ENCODE results near the gene ERRFI1.
"Not testable (repeated sequence)": the region's sequence is repeated elsewhere in the genome, so short reads cannot be mapped to it uniquely, and the experiment has no call there.

ERRFI1 gene, protein sequence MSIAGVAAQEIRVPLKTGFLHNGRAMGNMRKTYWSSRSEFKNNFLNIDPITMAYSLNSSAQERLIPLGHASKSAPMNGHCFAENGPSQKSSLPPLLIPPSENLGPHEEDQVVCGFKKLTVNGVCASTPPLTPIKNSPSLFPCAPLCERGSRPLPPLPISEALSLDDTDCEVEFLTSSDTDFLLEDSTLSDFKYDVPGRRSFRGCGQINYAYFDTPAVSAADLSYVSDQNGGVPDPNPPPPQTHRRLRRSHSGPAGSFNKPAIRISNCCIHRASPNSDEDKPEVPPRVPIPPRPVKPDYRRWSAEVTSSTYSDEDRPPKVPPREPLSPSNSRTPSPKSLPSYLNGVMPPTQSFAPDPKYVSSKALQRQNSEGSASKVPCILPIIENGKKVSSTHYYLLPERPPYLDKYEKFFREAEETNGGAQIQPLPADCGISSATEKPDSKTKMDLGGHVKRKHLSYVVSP

DNA sequence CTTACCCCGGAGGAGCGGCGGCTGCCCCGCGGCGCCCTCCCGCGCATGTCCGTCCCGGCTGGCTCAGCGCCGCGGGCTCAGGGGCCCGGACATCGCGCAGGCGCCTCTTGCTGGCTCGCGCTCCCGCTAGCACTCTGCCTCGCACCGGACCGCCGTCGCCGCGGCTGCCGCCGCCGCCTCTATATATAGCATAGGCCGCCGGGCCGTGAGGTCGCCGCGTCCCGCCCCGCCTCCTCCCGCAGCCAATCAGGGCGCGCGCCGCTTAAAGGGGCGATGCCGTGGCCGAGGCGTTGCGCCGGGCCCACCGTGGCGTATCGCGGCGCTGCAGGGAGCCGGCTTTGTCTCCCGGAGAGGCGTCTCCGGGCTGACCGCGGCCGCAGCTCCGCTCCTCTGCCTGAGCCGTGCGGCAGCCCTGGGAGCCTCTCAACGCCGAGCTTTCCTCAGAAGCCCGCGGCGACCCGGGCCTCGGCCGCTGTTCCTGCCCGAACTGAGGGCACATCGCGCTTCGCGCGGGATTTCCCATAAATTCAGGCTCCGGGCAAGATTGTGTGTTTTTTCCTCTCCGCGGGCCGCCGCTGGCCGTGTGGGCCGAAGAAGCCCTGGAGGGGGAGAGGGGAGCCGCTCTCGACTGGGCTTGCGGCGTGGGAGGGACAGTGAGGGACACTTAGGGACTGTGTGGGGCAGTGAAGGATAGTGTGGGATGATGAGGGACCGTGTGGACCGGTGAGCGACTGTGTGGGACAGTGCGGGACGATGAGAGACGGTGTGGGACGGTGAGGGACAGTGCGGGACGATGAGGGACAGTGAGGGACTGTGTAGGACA is at the start of gene ERRFI1:
ERRFI1 (minus strand) TSS at position 157 of the 823 bp plus-strand sequence. CDS start 10,690 bp downstream, outside the sequence.
- Mint-ChIP-seq H3K4me3 (peak within 1 kb of the TSS; percentile 86), H3K27me3 (ENCODE audit: low read depth) (peaks cover 68% of the 10 kb centered on the region), H3K9me3 (no peaks in the 10 kb centered on the region), H3K27ac (peak within 1 kb of the TSS; percentile 32), H3K4me1 (ENCODE audit: low read depth) (peaks cover 10% of the 10 kb centered on the region), H3K36me3 (ENCODE audit: low read depth) (peaks cover 2% of the 10 kb centered on the region)

DNA sequence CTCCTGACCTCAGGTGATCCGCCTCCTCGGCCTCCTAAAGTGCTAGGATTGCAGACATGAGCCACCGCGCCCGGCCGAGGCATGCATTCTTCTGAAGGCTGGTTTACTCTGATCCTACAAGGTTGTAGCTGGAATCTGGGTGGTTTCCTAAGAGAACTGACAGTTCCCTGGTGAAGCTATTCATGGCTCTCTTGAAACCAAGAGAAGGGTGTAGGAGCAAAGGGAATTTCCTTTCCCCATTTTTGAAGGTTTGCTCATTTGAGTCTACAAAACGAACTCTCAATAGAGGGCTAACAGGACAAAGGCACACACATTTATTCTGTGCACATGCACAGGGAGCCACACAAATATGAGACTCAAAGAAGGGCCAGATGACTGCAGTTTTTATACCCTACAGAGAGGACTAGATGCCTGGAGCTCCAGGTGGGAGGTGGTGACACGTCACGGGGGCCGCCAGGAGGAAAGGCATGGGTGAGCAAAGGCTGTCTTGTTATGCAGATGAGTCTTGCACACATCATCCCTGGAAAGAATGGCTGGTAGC is 49.5 kb upstream of the ERRFI1 start:
- Mint-ChIP-seq H3K36me3 (ENCODE audit: low read depth) (no peaks in the 10 kb centered on the region), H3K27ac (no peak overlapping the region), H3K9me3 (no peaks in the 10 kb centered on the region), H3K27me3 (ENCODE audit: low read depth) (peaks cover 19% of the 10 kb centered on the region), H3K4me3 (no peak overlapping the region), H3K4me1 (ENCODE audit: low read depth) (no peaks in the 10 kb centered on the region)

DNA sequence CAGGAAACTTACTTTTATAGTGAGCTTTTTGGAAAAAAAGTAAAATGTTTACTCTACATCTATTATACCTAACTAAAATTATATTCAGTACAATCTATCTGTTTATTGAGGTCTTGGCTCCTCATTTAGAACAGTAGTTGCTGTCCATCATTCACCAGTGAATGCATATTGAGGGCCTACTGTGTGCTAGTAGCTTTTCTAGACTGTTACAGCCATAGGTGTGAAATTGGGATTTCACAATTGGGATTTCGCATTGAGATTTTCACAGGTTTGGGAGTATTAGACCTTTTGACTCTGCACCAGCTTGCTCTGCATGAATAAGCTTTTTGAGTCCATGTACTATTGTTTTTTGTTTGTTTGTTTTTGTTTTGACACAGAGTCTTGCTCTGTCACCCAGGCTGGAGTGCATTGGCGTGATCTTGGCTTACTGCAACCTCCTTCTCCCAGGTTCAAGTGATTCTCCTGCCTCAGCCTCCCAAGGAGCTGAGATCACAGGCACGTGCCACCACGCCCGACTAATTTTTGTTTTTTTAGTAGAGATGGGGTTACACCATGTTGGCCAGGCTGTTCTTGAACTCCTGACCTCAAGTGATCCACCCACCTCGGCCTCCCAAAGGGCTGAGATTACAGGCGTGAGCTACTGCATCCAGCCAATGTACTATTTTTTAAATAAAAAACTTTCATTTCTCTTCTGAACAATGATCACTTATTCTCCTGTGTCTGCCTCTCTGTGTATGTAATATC is 47.2 kb upstream of the ERRFI1 start:
- no peaks in the 10 kb centered on the region for H3K9me3 Mint-ChIP-seq
- peaks cover 16% of the 10 kb centered on the region for H3K27me3 Mint-ChIP-seq (ENCODE audit: low read depth)
- no peak overlapping the region for H3K4me3 Mint-ChIP-seq
- no peaks in the 10 kb centered on the region for H3K36me3 Mint-ChIP-seq (ENCODE audit: low read depth)
- no peaks in the 10 kb centered on the region for H3K4me1 Mint-ChIP-seq (ENCODE audit: low read depth)
- no peak overlapping the region for H3K27ac Mint-ChIP-seq

DNA sequence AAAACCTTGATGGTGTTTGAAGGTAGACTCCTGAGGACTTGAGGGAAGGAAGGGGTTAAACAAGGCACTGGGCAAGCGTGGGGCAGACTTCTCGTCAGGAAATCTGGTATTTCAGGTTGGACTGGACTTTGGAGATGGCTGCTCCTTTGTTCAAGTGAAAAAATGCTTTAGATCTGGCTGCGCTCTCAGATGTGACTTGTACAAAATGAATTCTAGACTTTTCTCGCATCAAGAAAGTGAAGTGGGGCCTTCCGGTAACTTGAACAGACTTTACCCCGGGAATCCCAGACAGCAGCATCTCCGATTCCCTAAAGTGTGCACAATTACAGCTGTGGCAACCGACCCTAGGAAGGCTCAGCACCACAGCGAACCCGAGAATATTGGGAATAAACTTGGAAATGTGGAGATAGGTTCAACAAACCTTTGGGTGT is 44.3 kb upstream of the ERRFI1 start:
- Mint-ChIP-seq H3K36me3 (ENCODE audit: low read depth) (no peaks in the 10 kb centered on the region), H3K4me1 (ENCODE audit: low read depth) (no peaks in the 10 kb centered on the region), H3K27ac (no peak overlapping the region), H3K27me3 (ENCODE audit: low read depth) (peaks cover 13% of the 10 kb centered on the region), H3K9me3 (no peaks in the 10 kb centered on the region), H3K4me3 (no peak overlapping the region)

DNA sequence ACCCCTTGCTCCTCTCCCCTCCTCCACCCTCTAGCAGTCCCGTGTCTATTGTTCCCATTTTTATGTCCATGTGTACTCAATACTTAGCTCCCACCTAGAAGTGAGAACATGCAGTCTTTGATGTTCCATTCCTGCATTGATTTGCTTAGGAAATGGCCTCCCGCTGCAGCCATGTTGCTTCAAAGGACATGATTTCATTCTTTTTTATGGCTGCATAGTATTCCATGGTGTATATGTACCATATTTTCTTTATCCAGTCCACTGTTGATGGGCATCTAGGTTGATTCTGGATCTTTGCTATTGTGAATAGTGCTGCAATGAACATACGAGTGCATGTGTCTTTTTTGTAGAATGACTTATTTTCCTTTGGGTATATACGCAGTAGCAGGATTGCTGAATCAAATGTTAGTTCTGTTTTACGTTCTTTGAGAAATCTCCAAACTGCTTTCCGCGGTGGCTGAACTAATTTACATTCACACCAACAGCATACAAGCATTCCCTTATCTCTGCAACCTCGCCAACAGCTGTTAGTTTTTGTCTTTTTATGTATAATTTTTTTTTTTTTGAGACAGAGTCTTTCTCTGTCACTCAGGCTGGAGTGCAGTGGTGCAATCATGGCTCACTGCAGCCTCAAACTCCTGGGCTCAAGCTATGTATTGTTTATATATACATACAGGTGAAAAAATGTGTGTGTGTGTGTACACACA is 43.7 kb upstream of the ERRFI1 start:
- peaks cover 13% of the 10 kb centered on the region for H3K27me3 Mint-ChIP-seq (ENCODE audit: low read depth)
- not testable (repeated sequence) for H3K4me3 Mint-ChIP-seq; H3K36me3 Mint-ChIP-seq (ENCODE audit: low read depth); H3K27ac Mint-ChIP-seq; H3K9me3 Mint-ChIP-seq; H3K4me1 Mint-ChIP-seq (ENCODE audit: low read depth)

DNA sequence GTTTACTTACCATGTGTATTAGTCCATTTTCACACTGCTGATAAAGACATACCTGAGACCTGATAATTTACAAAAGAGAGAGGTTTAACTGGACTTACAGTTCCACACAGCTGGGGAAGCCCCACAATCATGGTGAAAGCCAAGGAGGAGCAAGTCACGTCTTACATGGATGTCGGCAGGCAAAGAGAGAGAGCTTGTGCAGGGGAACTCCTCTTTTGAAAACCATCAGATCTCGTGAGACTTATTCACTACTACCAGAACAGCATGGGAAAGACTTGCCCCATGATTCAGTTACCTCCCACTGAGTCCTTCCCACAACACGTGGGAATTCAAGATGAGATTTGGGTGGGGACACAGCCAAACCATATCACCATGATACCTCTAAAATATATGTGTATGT is 39.3 kb upstream of the ERRFI1 start:
- H3K36me3 Mint-ChIP-seq (ENCODE audit: low read depth): no peaks in the 10 kb centered on the region
- H3K4me3 Mint-ChIP-seq: no peak overlapping the region
- H3K27ac Mint-ChIP-seq: no peak overlapping the region
- no peaks in the 10 kb centered on the region for H3K4me1 Mint-ChIP-seq (ENCODE audit: low read depth)
- peaks cover 7% of the 10 kb centered on the region for H3K27me3 Mint-ChIP-seq (ENCODE audit: low read depth)
- H3K9me3 Mint-ChIP-seq: no peaks in the 10 kb centered on the region

DNA sequence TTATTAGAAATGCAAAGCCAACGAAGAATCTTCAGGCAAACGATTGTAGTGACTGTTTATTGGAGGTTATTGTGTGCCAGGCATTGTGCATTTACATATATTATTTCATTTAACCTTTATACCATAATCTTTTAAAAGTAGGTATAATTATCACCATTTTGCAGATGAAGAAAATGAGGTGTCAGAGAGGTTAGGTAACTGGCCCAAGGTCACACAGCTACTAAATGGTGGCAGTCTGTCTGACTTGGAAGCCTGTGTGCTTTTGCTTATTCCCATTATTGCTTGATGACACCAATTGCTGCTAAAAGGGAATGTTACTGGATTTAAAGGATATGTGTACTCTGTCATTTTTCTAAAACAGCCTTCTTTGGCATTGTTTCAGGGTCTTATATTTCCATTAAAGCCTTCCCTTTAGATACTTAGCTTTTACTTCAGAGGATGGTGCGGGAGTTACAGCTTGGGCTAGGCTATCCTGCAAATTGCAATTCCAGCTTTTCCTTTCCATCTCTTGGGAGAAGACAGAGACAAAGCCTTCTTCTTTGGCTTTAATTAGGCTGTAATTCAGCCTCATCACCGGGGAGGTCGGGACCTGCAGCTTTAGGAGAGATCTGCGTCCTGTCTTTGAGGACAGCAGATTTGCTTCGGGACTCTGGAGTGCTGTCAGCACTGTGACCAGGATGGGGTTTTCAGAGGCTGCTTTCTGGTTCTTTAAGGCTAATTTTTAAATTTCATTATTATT is 37.4 kb upstream of the ERRFI1 start:
- peaks cover 6% of the 10 kb centered on the region for H3K27me3 Mint-ChIP-seq (ENCODE audit: low read depth)
- H3K27ac Mint-ChIP-seq: no peak overlapping the region
- H3K4me3 Mint-ChIP-seq: no peak overlapping the region
- H3K9me3 Mint-ChIP-seq: no peaks in the 10 kb centered on the region
- no peaks in the 10 kb centered on the region for H3K4me1 Mint-ChIP-seq (ENCODE audit: low read depth)
- H3K36me3 Mint-ChIP-seq (ENCODE audit: low read depth): no peaks in the 10 kb centered on the region

DNA sequence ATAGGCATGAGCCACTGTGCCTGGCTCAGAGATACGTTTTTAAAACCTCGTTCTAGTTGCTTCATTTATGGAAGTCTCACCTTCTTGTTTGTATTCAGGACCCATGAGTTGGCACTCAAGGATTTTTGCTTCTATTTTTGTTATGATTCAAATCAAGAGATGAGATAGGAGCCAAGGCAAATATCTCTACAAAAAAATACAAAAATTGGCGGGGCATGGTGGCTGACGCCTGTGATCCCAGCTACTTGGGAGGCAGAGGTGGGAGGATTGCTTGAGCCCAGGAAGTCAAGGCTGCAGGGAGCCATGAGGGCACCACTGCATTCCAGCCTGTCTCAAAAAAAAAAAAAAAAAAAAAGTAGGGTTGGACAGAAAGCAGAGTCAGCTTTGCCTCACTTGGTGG is 36.8 kb upstream of the ERRFI1 start:
- Mint-ChIP-seq H3K4me1 (ENCODE audit: low read depth) (no peaks in the 10 kb centered on the region), H3K4me3 (no peak overlapping the region), H3K27me3 (ENCODE audit: low read depth) (peaks cover 6% of the 10 kb centered on the region), H3K9me3 (no peaks in the 10 kb centered on the region), H3K27ac (no peak overlapping the region), H3K36me3 (ENCODE audit: low read depth) (no peaks in the 10 kb centered on the region)

DNA sequence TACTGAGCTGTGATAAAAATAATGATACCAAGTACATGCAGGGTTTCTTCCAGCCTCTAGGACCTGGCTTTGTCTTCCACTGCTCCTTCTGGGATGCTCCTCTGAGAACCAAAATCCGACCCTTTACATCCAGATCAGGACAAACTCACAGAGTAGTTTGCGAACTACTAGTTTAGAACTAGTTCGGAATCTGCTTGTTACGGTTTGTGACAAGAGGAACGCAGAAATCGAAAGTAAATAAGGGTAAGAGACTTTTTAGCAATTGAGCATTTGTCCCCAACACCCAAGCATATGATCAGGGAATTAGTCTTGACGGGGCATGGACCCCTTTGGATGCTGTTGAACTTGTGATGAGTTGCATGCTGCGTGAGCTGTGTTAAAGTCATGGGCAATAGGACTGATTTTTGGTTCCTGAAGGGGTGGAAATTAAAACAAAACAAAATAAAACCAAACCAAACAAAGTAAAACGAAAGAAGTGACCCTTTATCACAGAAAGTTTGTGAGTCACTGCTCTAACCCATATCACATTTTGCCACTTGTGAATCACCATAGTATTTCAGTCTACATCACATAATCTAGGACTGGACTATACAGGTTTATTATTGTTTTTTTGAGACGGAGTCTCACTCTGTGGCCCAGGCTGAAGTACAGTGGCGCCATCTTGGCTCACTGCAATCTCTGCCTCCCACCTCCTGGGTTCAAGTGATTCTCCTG is 35.7 kb upstream of the ERRFI1 start:
- Mint-ChIP-seq H3K4me1 (ENCODE audit: low read depth) (no peaks in the 10 kb centered on the region), H3K4me3 (no peak overlapping the region), H3K27ac (no peak overlapping the region), H3K27me3 (ENCODE audit: low read depth) (peaks cover 6% of the 10 kb centered on the region), H3K9me3 (no peaks in the 10 kb centered on the region), H3K36me3 (ENCODE audit: low read depth) (no peaks in the 10 kb centered on the region)

DNA sequence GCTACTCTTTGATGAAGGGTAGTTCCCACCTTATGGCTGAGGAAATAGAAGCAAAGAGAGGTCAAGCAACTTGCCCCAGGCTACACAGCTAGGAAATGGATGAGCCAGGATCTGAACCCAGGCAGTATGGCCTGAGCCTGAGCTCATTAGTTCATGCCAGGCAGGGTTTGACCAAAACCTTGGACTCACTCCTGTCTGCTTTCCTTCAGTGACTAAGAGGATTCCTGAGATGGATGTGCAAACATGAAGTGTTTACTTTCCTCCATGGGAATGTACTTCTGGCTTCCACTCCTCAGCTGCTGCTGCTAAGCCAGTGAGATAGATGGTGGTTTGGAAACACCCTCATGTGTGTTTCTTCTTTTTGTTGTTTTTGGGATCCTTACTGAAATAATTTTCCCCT is 35.1 kb upstream of the ERRFI1 start:
- Mint-ChIP-seq H3K4me1 (ENCODE audit: low read depth) (no peaks in the 10 kb centered on the region), H3K9me3 (no peaks in the 10 kb centered on the region), H3K27me3 (ENCODE audit: low read depth) (peaks cover 6% of the 10 kb centered on the region), H3K36me3 (ENCODE audit: low read depth) (no peaks in the 10 kb centered on the region), H3K4me3 (no peak overlapping the region), H3K27ac (no peak overlapping the region)

DNA sequence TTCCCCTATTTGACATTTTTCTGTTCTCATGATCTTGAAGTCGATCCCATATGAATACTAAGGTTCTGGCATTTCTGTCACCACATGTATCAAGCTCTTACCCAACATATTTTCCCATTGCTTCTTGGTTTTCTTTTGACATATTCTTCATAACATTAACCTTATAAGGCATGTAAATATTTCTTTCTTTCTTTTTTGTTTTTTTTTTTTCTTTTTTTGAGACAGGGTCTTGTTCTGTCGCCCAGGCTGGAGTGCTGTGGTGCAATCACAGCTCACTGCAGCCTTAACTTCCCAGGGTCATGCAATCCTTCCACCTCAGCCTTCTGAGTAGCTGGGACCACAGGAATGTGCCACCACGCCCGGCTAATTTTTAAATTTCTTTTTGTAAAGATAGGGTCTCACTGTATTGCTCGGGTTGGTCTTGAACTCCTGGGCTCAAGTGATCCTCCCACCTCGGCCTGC is 33.1 kb upstream of the ERRFI1 start:
- no peak overlapping the region for H3K27ac Mint-ChIP-seq
- no peaks in the 10 kb centered on the region for H3K9me3 Mint-ChIP-seq
- peaks cover 6% of the 10 kb centered on the region for H3K27me3 Mint-ChIP-seq (ENCODE audit: low read depth)
- no peak overlapping the region for H3K4me3 Mint-ChIP-seq
- H3K4me1 Mint-ChIP-seq (ENCODE audit: low read depth): no peaks in the 10 kb centered on the region
- H3K36me3 Mint-ChIP-seq (ENCODE audit: low read depth): no peaks in the 10 kb centered on the region

DNA sequence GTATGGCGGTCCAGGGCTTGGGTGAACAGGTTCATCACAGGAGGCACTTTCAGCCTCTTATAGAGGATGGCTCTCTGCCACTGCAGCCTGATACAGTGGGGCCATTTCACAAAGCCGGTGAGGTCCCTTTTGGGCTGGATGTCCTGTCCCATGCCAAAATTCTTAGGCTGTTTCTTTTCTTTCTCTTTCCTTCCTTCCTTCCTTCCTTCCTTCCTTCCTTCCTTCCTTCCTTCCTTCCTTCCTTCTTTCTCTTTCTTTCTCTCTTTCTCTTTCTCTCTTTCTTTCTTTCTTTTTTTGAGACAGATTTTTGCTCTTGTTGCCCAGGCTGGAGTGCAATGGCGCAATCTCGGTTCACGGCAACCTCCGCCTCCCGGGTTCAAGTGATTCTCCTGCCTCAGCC is 31.7 kb upstream of the ERRFI1 start:
- H3K27ac Mint-ChIP-seq; H3K4me1 Mint-ChIP-seq (ENCODE audit: low read depth); H3K36me3 Mint-ChIP-seq (ENCODE audit: low read depth); H3K9me3 Mint-ChIP-seq; H3K4me3 Mint-ChIP-seq; H3K27me3 Mint-ChIP-seq (ENCODE audit: low read depth): not testable (repeated sequence)

DNA sequence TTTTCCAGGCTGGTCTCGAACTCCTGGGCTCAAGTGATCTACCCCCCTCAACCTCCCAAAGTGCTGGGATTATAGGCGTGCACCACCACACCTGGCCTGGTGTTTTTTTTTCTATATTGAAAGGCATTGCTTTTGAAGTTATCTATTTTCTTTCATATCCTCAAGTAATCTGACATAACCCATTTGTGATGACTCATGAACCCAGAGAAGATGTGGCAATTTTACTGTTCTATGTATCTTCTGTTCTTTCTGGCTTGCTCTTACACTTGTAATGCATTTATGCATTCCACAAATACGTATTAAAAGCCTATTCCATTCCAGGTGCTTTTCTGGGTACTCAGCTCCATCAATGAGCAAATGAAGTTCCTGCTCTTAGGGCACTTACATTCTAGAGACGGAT is 29.9 kb upstream of the ERRFI1 start:
- peaks cover 4% of the 10 kb centered on the region for H3K27me3 Mint-ChIP-seq (ENCODE audit: low read depth)
- H3K9me3 Mint-ChIP-seq: no peaks in the 10 kb centered on the region
- H3K27ac Mint-ChIP-seq: no peak overlapping the region
- no peak overlapping the region for H3K4me3 Mint-ChIP-seq
- H3K36me3 Mint-ChIP-seq (ENCODE audit: low read depth): no peaks in the 10 kb centered on the region
- no peaks in the 10 kb centered on the region for H3K4me1 Mint-ChIP-seq (ENCODE audit: low read depth)

Measured in T-helper 1 cell treated with Interleukin-12 subunit alpha and Interleukin-12 subunit beta and Interleukin-4 antibody, amounts not matched to agents 30 μg/mL and 1 μg/mL, for 36 hours (primary cell).